Vagina (tissue), 2 donors: ENCODE measurements around the gene TSTD2.
"Not testable (repeated sequence)": the region's sequence is repeated elsewhere in the genome, so short reads cannot be mapped to it uniquely, and the experiment has no call there.

ENCODE experiments used
- POLR2A ChIP-seq, 2 donors: fragments of 450-650 bp; IDR thresholded peaks; one replicate each; pipeline ENCODE4 v1.6.1; 2017; ENCODE audit warnings: antibody characterized with exemption in 2 of 2, mild to moderate bottlenecking in 2 of 2, moderate library complexity in 2 of 2
- TF ChIP-seq, protein P1 (sequence below), 3 experiments: fragments of 450-650 bp in 2 of 3; fragments of 200-600 bp in 1 of 3; sonication (generic) in 1 of 3; IDR thresholded peaks; one replicate each; pipeline ENCODE4 v1.5.1; 2017 to 2019; ENCODE audit warnings: antibody characterized with exemption in 3 of 3, mild to moderate bottlenecking in 2 of 3, moderate library complexity in 2 of 3

DNA sequence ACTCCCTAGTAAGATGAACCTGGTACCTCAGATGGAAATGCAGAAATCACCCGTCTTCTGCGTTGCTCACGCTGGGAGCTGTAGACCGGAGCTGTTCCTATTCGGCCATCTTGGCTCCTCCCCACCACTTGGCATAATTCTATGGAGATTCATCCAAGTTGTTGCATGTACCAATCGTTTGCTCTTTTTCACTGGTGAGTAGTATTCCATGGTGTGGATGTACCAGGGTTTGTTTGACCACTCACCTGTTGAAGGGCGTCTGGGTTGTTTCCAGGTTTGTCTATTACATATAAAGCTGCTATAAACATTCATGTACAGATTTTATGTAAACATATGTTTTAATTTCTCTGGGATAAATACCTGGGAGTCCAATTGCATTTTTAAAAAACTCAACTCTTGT is 46.3 kb downstream of the TSTD2 start:
- TF ChIP-seq POLR2A (IDR thresholded peaks at IDR 0.05) = not testable (repeated sequence)
- TF ChIP-seq, protein P1, sequence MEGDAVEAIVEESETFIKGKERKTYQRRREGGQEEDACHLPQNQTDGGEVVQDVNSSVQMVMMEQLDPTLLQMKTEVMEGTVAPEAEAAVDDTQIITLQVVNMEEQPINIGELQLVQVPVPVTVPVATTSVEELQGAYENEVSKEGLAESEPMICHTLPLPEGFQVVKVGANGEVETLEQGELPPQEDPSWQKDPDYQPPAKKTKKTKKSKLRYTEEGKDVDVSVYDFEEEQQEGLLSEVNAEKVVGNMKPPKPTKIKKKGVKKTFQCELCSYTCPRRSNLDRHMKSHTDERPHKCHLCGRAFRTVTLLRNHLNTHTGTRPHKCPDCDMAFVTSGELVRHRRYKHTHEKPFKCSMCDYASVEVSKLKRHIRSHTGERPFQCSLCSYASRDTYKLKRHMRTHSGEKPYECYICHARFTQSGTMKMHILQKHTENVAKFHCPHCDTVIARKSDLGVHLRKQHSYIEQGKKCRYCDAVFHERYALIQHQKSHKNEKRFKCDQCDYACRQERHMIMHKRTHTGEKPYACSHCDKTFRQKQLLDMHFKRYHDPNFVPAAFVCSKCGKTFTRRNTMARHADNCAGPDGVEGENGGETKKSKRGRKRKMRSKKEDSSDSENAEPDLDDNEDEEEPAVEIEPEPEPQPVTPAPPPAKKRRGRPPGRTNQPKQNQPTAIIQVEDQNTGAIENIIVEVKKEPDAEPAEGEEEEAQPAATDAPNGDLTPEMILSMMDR (IDR thresholded peaks at IDR 0.05) = not testable (repeated sequence)
